ENCODE data around the gene PHACTR1. TPM values are rescaled to one million over a fixed set of nuclear protein-coding genes. Genes with fewer than 3 reads are reported as not detected.

Gene PHACTR1
- total RNA-seq, 4 donors from 2014 or later: 2.6 to 11.2 (median 4.9) TPM

GRCh38 chr6:12961761-12962160 is 245.2 kb downstream of the PHACTR1 start:
- TF ChIP-seq CTCF (IDR thresholded peaks at IDR 0.05; ENCODE audit: low read depth): no peak

GRCh38 chr6:12962529-12962928 is 246.0 kb downstream of the PHACTR1 start:
- no peak for TF ChIP-seq CTCF (IDR thresholded peaks at IDR 0.05; ENCODE audit: low read depth)

GRCh38 chr6:12962987-12963386 is 246.4 kb downstream of the PHACTR1 start:
- no peak for TF ChIP-seq CTCF (IDR thresholded peaks at IDR 0.05; ENCODE audit: low read depth)

GRCh38 chr6:12963567-12963966 is 247.0 kb downstream of the PHACTR1 start:
- no peak for TF ChIP-seq CTCF (IDR thresholded peaks at IDR 0.05; ENCODE audit: low read depth)

- TF ChIP-seq CTCF (IDR thresholded peaks at IDR 0.05; ENCODE audit: low read depth): no peak
Measured at GRCh38 chr6:12967686-12968085, 251.1 kb downstream of the PHACTR1 start.

- no peak for TF ChIP-seq CTCF (IDR thresholded peaks at IDR 0.05; ENCODE audit: low read depth)
Measured at GRCh38 chr6:12968290-12968689, 251.7 kb downstream of the PHACTR1 start.

- no peak for TF ChIP-seq CTCF (IDR thresholded peaks at IDR 0.05; ENCODE audit: low read depth)
Measured at GRCh38 chr6:12968839-12969558, 252.4 kb downstream of the PHACTR1 start.

Data from subcutaneous adipose tissue (tissue), 4 donors.